IMR-90 (cell line): ENCODE results near the gene IFI27L1. TPM values are rescaled to one million over a fixed set of nuclear protein-coding genes. Genes with fewer than 3 reads are reported as not detected.

Source experiments
- ATAC-seq: fragments of 200-7000 bp; cut with Tn5 transposase; 2 replicates; pipeline ENCODE4 v1.9.1; 2020; ENCODE audit warnings: low read depth, mild to moderate bottlenecking, moderate library complexity
- BruUV-seq: library from RNA; stranded (reverse); fragments of 400-500 nt; replicated peaks from 2 replicates; lab custom pipeline; 2021; lab: Mats Ljungman, UMichigan
- CTCF ChIA-PET: fragments of 300-600 bp; formaldehyde crosslinking; extraction: SDS; loops from one replicate; lab custom pipeline; 2021; ENCODE audit warnings: antibody characterized with exemption; lab: Yijun Ruan, JAX
- POLR2A ChIA-PET: fragments of 300-600 bp; sonication (Branson Sonifier 250); formaldehyde crosslinking; loops from one replicate; lab custom pipeline; 2022; ENCODE audit warnings: antibody characterized with exemption; ENCODE audit not compliant: unreplicated experiment; lab: Charles Lee
- DNase-seq: peaks from one replicate; pipeline ENCODE4 v3.0.0; 2013
- H2AFZ ChIP-seq: replicated peaks from 2 replicates; pipeline ENCODE3; 2013; ENCODE audit warnings: low read length, mild to moderate bottlenecking; ENCODE audit not compliant: poor library complexity
- H2AK5ac ChIP-seq: 2 replicates; pipeline ENCODE4 v1.6.1; 2013; ENCODE audit warnings: low read depth, low read length, inconsistent platforms
- H2AK9ac ChIP-seq: replicated peaks from 2 replicates; pipeline ENCODE3; 2013; ENCODE audit warnings: mild to moderate bottlenecking, low read depth, low read length, moderate library complexity; ENCODE audit not compliant: poor library complexity
- H2BK120ac ChIP-seq: 2 replicates; pipeline ENCODE4 v1.6.1; 2013; ENCODE audit warnings: low read depth, low read length, inconsistent platforms
- H2BK15ac ChIP-seq: 3 replicates; pipeline ENCODE4 v1.6.1; 2013; ENCODE audit warnings: low read depth, low read length, inconsistent platforms
- H2BK20ac ChIP-seq: 2 replicates; pipeline ENCODE4 v1.6.1; 2013; ENCODE audit warnings: low read depth, mild to moderate bottlenecking, inconsistent platforms, low read length, moderate library complexity
- H2BK5ac ChIP-seq: 2 replicates; pipeline ENCODE4 v1.6.1; 2013; ENCODE audit warnings: mild to moderate bottlenecking, low read depth, low read length, inconsistent platforms; ENCODE audit not compliant: poor library complexity, severe bottlenecking
- H3K14ac ChIP-seq: replicated peaks from 2 replicates; pipeline ENCODE4 v1.6.1; 2013; ENCODE audit warnings: low read depth, low read length, inconsistent platforms
- H3K18ac ChIP-seq: 2 replicates; pipeline ENCODE4 v1.6.1; 2013; ENCODE audit warnings: low read depth, low read length, control low read depth
- H3K23ac ChIP-seq: 2 replicates; pipeline ENCODE4 v1.6.1; 2013; ENCODE audit warnings: low read depth, low read length, inconsistent platforms
- H3K27ac ChIP-seq: 2 replicates; pipeline ENCODE4 v1.5.1; 2013; ENCODE audit warnings: mild to moderate bottlenecking, control low read depth, low read length; ENCODE audit not compliant: insufficient read depth
- H3K27me3 ChIP-seq: 2 replicates; pipeline ENCODE4 v1.6.1; 2013; ENCODE audit warnings: low read length; ENCODE audit not compliant: control insufficient read depth, insufficient read depth
- H3K36me3 ChIP-seq: 2 replicates; pipeline ENCODE4 v1.6.1; 2013; ENCODE audit warnings: low read length, mixed read lengths; ENCODE audit not compliant: control insufficient read depth, insufficient read depth
- H3K4ac ChIP-seq: 2 replicates; pipeline ENCODE4 v1.6.1; 2013; ENCODE audit warnings: low read depth, low read length, inconsistent platforms
- H3K4me1 ChIP-seq: 2 replicates; pipeline ENCODE4 v1.6.1; 2013; ENCODE audit warnings: low read length, mixed read lengths; ENCODE audit not compliant: control insufficient read depth, insufficient read depth
- H3K4me2 ChIP-seq: 2 replicates; pipeline ENCODE4 v1.6.1; 2013; ENCODE audit warnings: low read depth, mild to moderate bottlenecking, control low read depth, low read length, moderate library complexity
- H3K4me3 ChIP-seq: 2 replicates; pipeline ENCODE4 v1.5.1; 2013; ENCODE audit warnings: low read depth, mild to moderate bottlenecking, control low read depth, low read length, moderate library complexity; ENCODE audit not compliant: insufficient read depth
- H3K56ac ChIP-seq: 2 replicates; pipeline ENCODE4 v1.6.1; 2013; ENCODE audit warnings: low read length, inconsistent platforms; ENCODE audit not compliant: insufficient read depth; ENCODE audit errors: extremely low read depth
- H3K79me1 ChIP-seq, 2 experiments: 2 replicates each; pipeline ENCODE4 v1.6.1; 2013; ENCODE audit warnings: low read length in 2 of 2, inconsistent platforms in 1 of 2, low read depth in 1 of 2
- H3K9ac ChIP-seq: 2 replicates; pipeline ENCODE4 v1.6.1; 2013; ENCODE audit warnings: low read depth, low read length, control low read depth
- H3K9me1 ChIP-seq: 2 replicates; pipeline ENCODE4 v1.6.1; 2013; ENCODE audit warnings: low read length, inconsistent platforms; ENCODE audit not compliant: insufficient read depth
- H3K9me3 ChIP-seq: 2 replicates; pipeline ENCODE4 v1.6.1; 2013; ENCODE audit warnings: low read length; ENCODE audit not compliant: control insufficient read depth, insufficient read depth
- H4K20me1 ChIP-seq: 2 replicates; pipeline ENCODE4 v1.6.1; 2013; ENCODE audit warnings: low read length, inconsistent platforms; ENCODE audit not compliant: insufficient read depth
- H4K5ac ChIP-seq: 2 replicates; pipeline ENCODE4 v1.6.1; 2013; ENCODE audit warnings: mild to moderate bottlenecking, low read depth, low read length, control low read depth
- H4K8ac ChIP-seq, 2 experiments: 2 replicates each; pipeline ENCODE4 v1.6.1; 2013; ENCODE audit warnings: low read depth in 2 of 2, low read length in 2 of 2, control low read depth in 1 of 2, inconsistent platforms in 1 of 2
- H4K91ac ChIP-seq: 2 replicates; pipeline ENCODE4 v1.6.1; 2013; ENCODE audit warnings: low read depth, low read length, inconsistent platforms; ENCODE audit not compliant: insufficient read depth
- MAZ ChIP-seq: IDR thresholded peaks from 2 replicates; pipeline ENCODE4 v1.6.1; 2012; ENCODE audit warnings: low read depth, mild to moderate bottlenecking, low read length, improper control_type of control experiment, moderate library complexity, borderline replicate concordance
- WGBS, 2 experiments: methylation state at CpG; one replicate each; pipeline versions ENCODE4 v1.1.5 to v1.1.7; 2013; ENCODE audit warnings: missing lambda C conversion rate in 2 of 2; ENCODE audit not compliant: insufficient read length in 1 of 2; ENCODE audit errors: extremely low coverage in 2 of 2; 5-methylcytosine and 5-hydroxymethylcytosine counted together
- dilution Hi-C: fragments of 300-500 bp; cut with HindIII; formaldehyde crosslinking; loops from one replicate; pipeline ENCODE4 v1.14.3; 2018; ENCODE audit warnings: low sequenced_read_pairs; ENCODE audit not compliant: unreplicated experiment
- in situ Hi-C: fragments of 300-500 bp; cut with MboI; formaldehyde crosslinking; loops from 3 replicates; pipeline ENCODE4 v1.14.3; 2019; ENCODE audit warnings: low sequenced_read_pairs, inconsistent platforms, mixed read lengths
- intact Hi-C: fragments of 100-400 bp; cut with micrococcal nuclease; formaldehyde crosslinking; loops from 2 replicates; pipeline ENCODE4 v1.10.0; 2022
- polyA plus RNA-seq, 3 experiments: library from polyadenylated mRNA; depleted of rRNA; stranded (reverse); fragments of >200 nt; gene quantifications; 2 replicates each; pipeline ENCODE4 v1.2.3, GENCODE V29; 2012; ENCODE audit warnings: low replicate concordance in 1 of 3
- total RNA-seq: library from RNA; depleted of rRNA; stranded (reverse); fragments of >200 nt; gene quantifications from 2 replicates; pipeline ENCODE4 v1.2.3, GENCODE V29; 2012
- TF ChIP-seq, protein P1 (sequence below): conservative IDR thresholded peaks from 2 replicates; pipeline ENCODE4 v1.5.1; 2012; ENCODE audit warnings: mild to moderate bottlenecking, low read depth, low read length, improper control_type of control experiment

The IFI27L1 gene
- total and polyA plus RNA-seq, 2 of the 4 experiments (the other 2 are of a cell fraction): 13.3 to 24.3 TPM

DNA sequence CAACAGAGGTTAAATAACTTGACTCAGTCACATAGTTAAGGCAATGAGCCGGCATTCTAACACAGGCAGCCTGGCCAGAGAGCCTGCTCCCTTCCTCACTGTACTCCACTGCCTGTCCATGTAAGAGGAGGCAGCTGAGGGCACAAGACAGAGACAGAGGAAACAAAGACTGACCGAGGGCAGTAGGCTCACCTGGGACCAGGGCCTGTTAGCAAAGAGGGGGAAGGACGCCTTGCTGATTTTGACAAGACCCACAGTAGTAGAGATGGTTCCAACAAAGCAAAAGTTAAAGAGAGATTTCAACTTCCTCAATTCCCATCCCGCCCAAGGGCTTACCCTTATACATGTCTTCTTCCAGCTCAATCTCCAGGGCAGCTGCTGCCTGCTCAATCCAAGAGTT is 28.4 kb upstream of the IFI27L1 start:
- dilution Hi-C loops: no loop called here
- no peak for ATAC-seq
- intact Hi-C loops: no loop called here

More for the DNA sequence above, 28.4 kb upstream of the IFI27L1 start:
- Histone ChIP-seq H3K18ac (no peak overlapping the region), H3K23ac (no peak overlapping the region), H3K27me3 (no peaks in the 10 kb centered on the region), H3K9me3 (no peaks in the 10 kb centered on the region), H2BK5ac (no peak overlapping the region), H4K20me1 (0 out of 2 replicates have a peak, but pooled peaks cover 4% of the 10 kb centered on the region), H3K4me2 (no peak overlapping the region), H4K5ac (no peak overlapping the region), H2AK5ac (no peak overlapping the region), H4K91ac (no peak overlapping the region), H3K9me1 (no peaks in the 10 kb centered on the region), H3K14ac (no peak overlapping the region), H3K4ac (no peak overlapping the region), H3K36me3 (peaks cover 76% of the 10 kb centered on the region), H2BK15ac (no peak overlapping the region), H2AK9ac (no peak overlapping the region), H4K8ac (no peak overlapping the region), H3K4me1 (no peaks in the 10 kb centered on the region), H3K79me1 (peaks cover 13 to 18% of the 10 kb centered on the region in 2 experiments; a peak in 3 of 4 replicates), H2BK20ac (no peak overlapping the region), H3K56ac (no peak overlapping the region), H3K4me3 (no peak overlapping the region), H3K9ac (no peak overlapping the region), H2BK120ac (no peak overlapping the region), H3K27ac (no peak overlapping the region), H2AFZ (no peak overlapping the region)
- no peak for DNase-seq
- BruUV-seq: no TSS peak
- in situ Hi-C loops: no loop called here
- POLR2A ChIA-PET: no interaction called here
- WGBS, 2 experiments: 100% methylated on average over 1 of the region's 4 CpGs; no CpG with 5 or more reads in 1 of the 2 experiments
- CTCF ChIA-PET: interaction anchor here (0.8 to 5.3 kb wide), 3 partner anchors 16 to 84 kb away, joined by 4 to 35 read pairs (median 4); no protein-coding TSS in a partner anchor
- no peak for TF ChIP-seq MAZ
- TF ChIP-seq, protein P1, sequence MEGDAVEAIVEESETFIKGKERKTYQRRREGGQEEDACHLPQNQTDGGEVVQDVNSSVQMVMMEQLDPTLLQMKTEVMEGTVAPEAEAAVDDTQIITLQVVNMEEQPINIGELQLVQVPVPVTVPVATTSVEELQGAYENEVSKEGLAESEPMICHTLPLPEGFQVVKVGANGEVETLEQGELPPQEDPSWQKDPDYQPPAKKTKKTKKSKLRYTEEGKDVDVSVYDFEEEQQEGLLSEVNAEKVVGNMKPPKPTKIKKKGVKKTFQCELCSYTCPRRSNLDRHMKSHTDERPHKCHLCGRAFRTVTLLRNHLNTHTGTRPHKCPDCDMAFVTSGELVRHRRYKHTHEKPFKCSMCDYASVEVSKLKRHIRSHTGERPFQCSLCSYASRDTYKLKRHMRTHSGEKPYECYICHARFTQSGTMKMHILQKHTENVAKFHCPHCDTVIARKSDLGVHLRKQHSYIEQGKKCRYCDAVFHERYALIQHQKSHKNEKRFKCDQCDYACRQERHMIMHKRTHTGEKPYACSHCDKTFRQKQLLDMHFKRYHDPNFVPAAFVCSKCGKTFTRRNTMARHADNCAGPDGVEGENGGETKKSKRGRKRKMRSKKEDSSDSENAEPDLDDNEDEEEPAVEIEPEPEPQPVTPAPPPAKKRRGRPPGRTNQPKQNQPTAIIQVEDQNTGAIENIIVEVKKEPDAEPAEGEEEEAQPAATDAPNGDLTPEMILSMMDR: no peak
